ENCODE results near the gene BARHL1. TPM values are rescaled to one million over a fixed set of nuclear protein-coding genes. Genes with fewer than 3 reads are reported as not detected.

BARHL1 gene
- total RNA-seq, 1 donor from 2014 or later = not detected

DNA sequence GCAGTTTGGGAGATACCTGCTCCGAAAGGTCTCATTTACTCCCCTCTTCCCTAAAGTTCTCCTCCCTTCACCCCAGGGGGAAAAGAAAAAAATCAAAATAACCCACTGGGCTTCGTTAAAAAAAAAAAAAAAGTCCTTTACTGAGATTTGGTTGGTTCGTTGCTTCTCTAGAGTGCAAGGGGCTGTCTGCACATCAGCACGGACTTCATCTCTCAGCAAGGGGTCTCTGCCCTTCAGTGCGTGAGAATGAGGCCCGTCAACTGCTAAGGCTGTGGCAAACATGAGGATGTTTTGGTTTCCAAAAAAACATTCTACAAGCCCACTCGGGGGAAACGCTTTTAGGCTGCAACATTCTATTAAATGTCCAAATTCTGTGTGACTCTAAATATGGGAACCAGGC, 10.0 kb downstream of the BARHL1 start:
- Histone ChIP-seq H3K4me1 (peaks cover 4% of the 10 kb centered on the region), H3K27me3 (peaks cover 55% of the 10 kb centered on the region), H3K4me3 (no peak overlapping the region), H3K36me3 (peaks cover 20% of the 10 kb centered on the region), H3K27ac (no peak overlapping the region), H3K9me3 (no peaks in the 10 kb centered on the region)
- no peak for DNase-seq
- intact Hi-C loops (cut with DNase I) = no loop called here
- ATAC-seq = no peak
- TF ChIP-seq CTCF (IDR thresholded peaks at IDR 0.05) = no peak

DNA sequence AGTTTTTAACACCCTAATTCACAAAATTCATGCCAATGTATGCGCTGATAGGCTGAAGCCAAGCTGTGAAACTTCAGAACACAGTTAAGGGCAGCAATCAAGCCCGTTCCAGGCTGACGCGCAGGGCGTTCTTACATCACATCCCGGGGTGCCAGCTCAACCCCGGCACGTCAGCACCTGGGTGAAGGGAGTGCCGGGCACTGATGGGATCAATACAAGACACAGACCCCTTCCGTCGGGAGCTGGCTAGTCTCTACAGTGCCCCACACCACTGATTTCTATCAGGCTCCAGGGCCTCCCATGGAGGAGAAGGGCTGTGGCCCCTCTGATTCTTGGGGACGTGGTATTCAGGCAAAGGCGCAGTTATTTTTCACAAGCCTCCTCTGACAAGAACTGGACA, 12.0 kb downstream of the BARHL1 start:
- H3K9me3 ChIP-seq = no peaks in the 10 kb centered on the region
- intact Hi-C loops (cut with DNase I) = no loop called here
- peaks cover 4% of the 10 kb centered on the region for H3K4me1 ChIP-seq
- DNase-seq (no peak), ATAC-seq (no peak)
- peaks cover 36% of the 10 kb centered on the region for H3K27me3 ChIP-seq
- TF ChIP-seq CTCF (IDR thresholded peaks at IDR 0.05) = no peak
- H3K36me3 ChIP-seq = peaks cover 20% of the 10 kb centered on the region
- H3K27ac ChIP-seq = no peak overlapping the region
- H3K4me3 ChIP-seq = no peak overlapping the region

GRCh38 chr9:132595319-132595718, 12.9 kb downstream of the BARHL1 start:
- ATAC-seq (no peak), DNase-seq (no peak)
- H3K36me3 ChIP-seq = peaks cover 20% of the 10 kb centered on the region
- no peak for TF ChIP-seq CTCF (IDR thresholded peaks at IDR 0.05)
- no peak overlapping the region for H3K4me3 ChIP-seq
- intact Hi-C loops (cut with DNase I) = no loop called here
- no peak overlapping the region for H3K27ac ChIP-seq
- no peaks in the 10 kb centered on the region for H3K9me3 ChIP-seq
- H3K27me3 ChIP-seq = peaks cover 27% of the 10 kb centered on the region
- H3K4me1 ChIP-seq = no peaks in the 10 kb centered on the region

DNA sequence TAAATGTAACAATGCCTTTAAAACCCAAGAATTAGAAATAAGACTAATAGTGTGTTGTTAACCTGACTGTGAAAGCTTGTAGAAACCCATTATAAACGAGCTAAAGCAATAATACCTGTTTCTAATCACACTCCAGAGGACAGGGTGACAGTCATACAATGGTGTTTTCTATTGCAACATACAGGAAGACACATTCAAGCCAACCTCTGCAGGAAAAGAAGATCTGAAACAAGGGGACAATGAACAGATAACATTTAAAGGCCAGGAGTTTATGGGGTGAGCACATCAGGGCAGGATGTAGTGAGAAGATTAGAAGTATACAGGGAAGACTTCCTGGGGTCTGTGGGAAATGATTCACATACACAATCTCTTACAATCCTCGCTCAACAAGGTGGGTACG, 13.8 kb downstream of the BARHL1 start:
- peaks cover 20% of the 10 kb centered on the region for H3K36me3 ChIP-seq
- no peak for ATAC-seq
- intact Hi-C loops (cut with DNase I) = no loop called here

DNA sequence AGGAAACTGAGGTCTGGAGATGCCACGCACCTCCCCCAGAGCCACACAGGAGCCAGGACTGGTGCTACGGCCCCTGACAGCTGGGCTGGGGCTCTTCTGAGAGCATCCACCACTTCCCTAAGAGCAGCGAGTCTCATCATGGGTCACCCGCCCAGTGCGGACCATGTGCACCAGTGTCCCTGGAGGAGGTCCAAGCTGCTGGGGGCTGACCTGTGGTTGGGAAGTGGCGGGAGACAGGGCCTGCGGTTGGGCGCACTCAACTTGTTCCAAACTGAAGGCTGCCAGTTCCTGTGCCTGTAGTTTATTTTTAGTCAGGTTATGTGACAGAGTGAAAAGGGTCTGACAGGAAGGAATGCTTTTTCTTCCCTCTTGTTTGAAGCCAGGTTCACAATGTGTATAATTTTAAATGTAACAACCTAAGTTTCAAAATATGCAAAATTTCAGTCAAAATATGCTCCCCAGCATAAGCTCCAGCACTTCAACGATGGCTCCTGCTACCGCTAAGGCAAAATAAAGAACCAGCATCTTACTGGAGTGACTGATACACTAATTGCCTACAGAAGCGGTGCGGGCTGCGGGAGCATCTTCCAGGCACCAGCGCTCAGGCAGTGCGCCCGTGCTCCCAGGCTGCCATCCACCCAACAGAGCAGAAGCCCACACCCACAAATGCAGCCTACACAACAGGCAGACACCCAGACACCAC, 14.8 kb downstream of the BARHL1 start:
- no peak for DNase-seq
- H3K27me3 ChIP-seq = peaks cover 8% of the 10 kb centered on the region
- intact Hi-C loops (cut with DNase I) = no loop called here
- no peaks in the 10 kb centered on the region for H3K9me3 ChIP-seq
- no peaks in the 10 kb centered on the region for H3K4me1 ChIP-seq
- H3K27ac ChIP-seq = no peak overlapping the region
- peaks cover 20% of the 10 kb centered on the region for H3K36me3 ChIP-seq
- no peak for TF ChIP-seq CTCF (IDR thresholded peaks at IDR 0.05)
- H3K4me3 ChIP-seq = no peak overlapping the region
- peak; percentile 44 for ATAC-seq

More for the DNA sequence above, 13.8 kb downstream of the BARHL1 start:
- no peak for DNase-seq
- Histone ChIP-seq H3K4me3 (no peak overlapping the region), H3K27me3 (peaks cover 18% of the 10 kb centered on the region), H3K4me1 (no peaks in the 10 kb centered on the region), H3K9me3 (no peaks in the 10 kb centered on the region), H3K27ac (no peak overlapping the region)
- no peak for TF ChIP-seq CTCF (IDR thresholded peaks at IDR 0.05)

All from upper lobe of right lung (tissue), 1 donor.